ENCODE measurements around the gene YIF1A.

- TF ChIP-seq CTCF (conservative IDR thresholded peaks at IDR 0.05; ENCODE audit: low read length) (no peak), EZH2phosphoT487 (IDR thresholded peaks at IDR 0.05; ENCODE audit: borderline replicate concordance, low read depth, low read length) (no peak)
These were observed 21.9 kb downstream of the YIF1A start for GRCh38 chr11:66267039-66267378.
